Activated T-cell treated with anti-CD3 and anti-CD28 coated beads, Interleukin-2, amount 50 U/mL, for 72 hours (primary cell): ENCODE measurements around the gene PRLR. TPM values are rescaled to one million over a fixed set of nuclear protein-coding genes. Genes with fewer than 3 reads are reported as not detected.

Experiments
- ATAC-seq, 2 donors: fragments of 150-1000 bp; cut with Tn5 transposase; replicated peaks in 1 of 2; 2 replicates each; pipeline ENCODE4 v1.10.0; 2021; ENCODE audit warnings: moderate library complexity in 2 of 2, mild to moderate bottlenecking in 1 of 2
- DNase-seq, 2 donors: peaks; one replicate each; pipeline ENCODE4 v3.0.0; 2021 to 2022; ENCODE audit warnings: mixed read lengths in 1 of 2
- H3K27ac Mint-ChIP-seq: one replicate; pipeline ENCODE4 v1.8.0; 2022; ENCODE audit warnings: mild to moderate bottlenecking, moderate library complexity, mixed read lengths
- H3K27me3 Mint-ChIP-seq: one replicate; pipeline ENCODE4 v1.8.0; 2022; ENCODE audit warnings: low read depth, mixed read lengths
- H3K36me3 Mint-ChIP-seq, 2 donors: one replicate each; pipeline ENCODE4 v1.8.0; 2022; ENCODE audit warnings: mixed read lengths in 2 of 2, mild to moderate bottlenecking in 1 of 2; ENCODE audit not compliant: insufficient read depth in 2 of 2
- H3K4me1 Mint-ChIP-seq: one replicate; pipeline ENCODE4 v1.8.0; 2022; ENCODE audit warnings: low read depth, mixed read lengths
- H3K4me3 Mint-ChIP-seq, 2 donors: one replicate each; pipeline ENCODE4 v1.8.0; 2022; ENCODE audit warnings: mild to moderate bottlenecking in 2 of 2, mixed read lengths in 2 of 2, moderate library complexity in 2 of 2
- H3K9me3 Mint-ChIP-seq, 2 donors: one replicate each; pipeline ENCODE4 v1.8.0; 2022; ENCODE audit warnings: mixed read lengths in 2 of 2
- total RNA-seq, 2 donors: library from RNA; stranded (reverse); gene quantifications; one replicate each; pipeline ENCODE4 v1.2.3, GENCODE V29; 2022

PRLR gene
- total RNA-seq, 2 donors from 2014 or later, result 0.25 TPM; not detected in 1

GRCh38 chr5:35135239-35135700, 95.0 kb downstream of the PRLR start:
- H3K27me3 Mint-ChIP-seq, result peaks cover 64% of the 10 kb centered on the region
- peaks cover 20% of the 10 kb centered on the region for H3K4me1 Mint-ChIP-seq
- H3K9me3 Mint-ChIP-seq, result peaks cover 2 to 3% of the 10 kb centered on the region in 2 donors
- no peaks in the 10 kb centered on the region for H3K36me3 Mint-ChIP-seq
- no peak for ATAC-seq
- H3K4me3 Mint-ChIP-seq, result no peak overlapping the region
- no peak overlapping the region for H3K27ac Mint-ChIP-seq
- DNase-seq, result no peak

- Mint-ChIP-seq H3K27me3 (peaks cover 65% of the 10 kb centered on the region), H3K4me3 (no peak overlapping the region), H3K4me1 (peaks cover 28% of the 10 kb centered on the region), H3K27ac (no peak overlapping the region), H3K9me3 (peaks cover 2 to 3% of the 10 kb centered on the region in 2 donors), H3K36me3 (no peaks in the 10 kb centered on the region)
- no peak for ATAC-seq
- no peak for DNase-seq
Measured at GRCh38 chr5:35134278-35135030, 95.8 kb downstream of the PRLR start.

GRCh38 chr5:35133186-35133585, 97.1 kb downstream of the PRLR start:
- H3K27ac Mint-ChIP-seq, result no peak overlapping the region
- ATAC-seq (no peak), DNase-seq (no peak)
- H3K27me3 Mint-ChIP-seq, result peaks cover 66% of the 10 kb centered on the region
- no peak overlapping the region for H3K4me3 Mint-ChIP-seq
- no peaks in the 10 kb centered on the region for H3K36me3 Mint-ChIP-seq
- H3K4me1 Mint-ChIP-seq, result peaks cover 37% of the 10 kb centered on the region
- peaks cover 2 to 3% of the 10 kb centered on the region in 2 donors for H3K9me3 Mint-ChIP-seq

- peaks cover 70% of the 10 kb centered on the region for H3K27me3 Mint-ChIP-seq
- H3K27ac Mint-ChIP-seq, result no peak overlapping the region
- H3K9me3 Mint-ChIP-seq, result peaks cover 2 to 3% of the 10 kb centered on the region in 2 donors
Measured at GRCh38 chr5:35131723-35132122, 98.6 kb downstream of the PRLR start.

GRCh38 chr5:35129921-35130485, 100.3 kb downstream of the PRLR start:
- Mint-ChIP-seq H3K4me1 (peaks cover 24% of the 10 kb centered on the region), H3K36me3 (no peaks in the 10 kb centered on the region), H3K27ac (peak overlapping the region; percentile 41), H3K27me3 (peaks cover 73% of the 10 kb centered on the region), H3K9me3 (peaks cover 2 to 3% of the 10 kb centered on the region in 2 donors), H3K4me3 (peak overlapping the region; percentile 47 to 51)
- DNase-seq, result peak; percentile 69 to 81
- ATAC-seq, result peak; percentile 95 to 97

More at GRCh38 chr5:35131723-35132122, 98.6 kb downstream of the PRLR start:
- Mint-ChIP-seq H3K4me1 (peaks cover 36% of the 10 kb centered on the region), H3K4me3 (no peak overlapping the region), H3K36me3 (no peaks in the 10 kb centered on the region)
- ATAC-seq, result no peak
- DNase-seq, result no peak

GRCh38 chr5:35129276-35129675, 101.0 kb downstream of the PRLR start:
- Mint-ChIP-seq H3K27me3 (peaks cover 68% of the 10 kb centered on the region), H3K27ac (no peak overlapping the region), H3K4me1 (peaks cover 24% of the 10 kb centered on the region), H3K36me3 (no peaks in the 10 kb centered on the region), H3K4me3 (no peak overlapping the region), H3K9me3 (peaks cover 2 to 3% of the 10 kb centered on the region in 2 donors)
- no peak for DNase-seq
- no peak for ATAC-seq

- Mint-ChIP-seq H3K9me3 (peaks cover 2 to 3% of the 10 kb centered on the region in 2 donors), H3K27ac (no peak overlapping the region), H3K27me3 (peaks cover 64% of the 10 kb centered on the region), H3K4me3 (no peak overlapping the region), H3K36me3 (no peaks in the 10 kb centered on the region), H3K4me1 (peaks cover 24% of the 10 kb centered on the region)
- ATAC-seq, result no peak
- no peak for DNase-seq
Measured at GRCh38 chr5:35127006-35127405, 103.3 kb downstream of the PRLR start.

- DNase-seq, result no peak
Measured at GRCh38 chr5:35125746-35126145, 104.5 kb downstream of the PRLR start.

GRCh38 chr5:35124932-35125331, 105.4 kb downstream of the PRLR start:
- Mint-ChIP-seq H3K9me3 (no peaks in the 10 kb centered on the region), H3K4me3 (no peak overlapping the region), H3K27me3 (peaks cover 65% of the 10 kb centered on the region), H3K27ac (no peak overlapping the region), H3K4me1 (peaks cover 14% of the 10 kb centered on the region), H3K36me3 (no peaks in the 10 kb centered on the region)
- ATAC-seq (no peak), DNase-seq (no peak)

More at GRCh38 chr5:35125746-35126145, 104.5 kb downstream of the PRLR start:
- no peak for ATAC-seq
- peaks cover 22% of the 10 kb centered on the region for H3K4me1 Mint-ChIP-seq
- no peaks in the 10 kb centered on the region for H3K36me3 Mint-ChIP-seq
- peaks cover 2 to 3% of the 10 kb centered on the region in 2 donors for H3K9me3 Mint-ChIP-seq
- H3K4me3 Mint-ChIP-seq, result no peak overlapping the region
- no peak overlapping the region for H3K27ac Mint-ChIP-seq
- peaks cover 64% of the 10 kb centered on the region for H3K27me3 Mint-ChIP-seq

- no peak overlapping the region for H3K4me3 Mint-ChIP-seq
- no peaks in the 10 kb centered on the region for H3K36me3 Mint-ChIP-seq
- DNase-seq (no peak), ATAC-seq (no peak)
- no peaks in the 10 kb centered on the region for H3K9me3 Mint-ChIP-seq
- peaks cover 59% of the 10 kb centered on the region for H3K27me3 Mint-ChIP-seq
- peaks cover 2% of the 10 kb centered on the region for H3K4me1 Mint-ChIP-seq
- H3K27ac Mint-ChIP-seq, result no peak overlapping the region
Measured at GRCh38 chr5:35122819-35123218, 107.5 kb downstream of the PRLR start.

- H3K9me3 Mint-ChIP-seq, result no peaks in the 10 kb centered on the region
- no peak overlapping the region for H3K27ac Mint-ChIP-seq
- no peak overlapping the region for H3K4me3 Mint-ChIP-seq
- no peak for DNase-seq
- H3K27me3 Mint-ChIP-seq, result peaks cover 52% of the 10 kb centered on the region
- ATAC-seq, result no peak
- no peaks in the 10 kb centered on the region for H3K36me3 Mint-ChIP-seq
- H3K4me1 Mint-ChIP-seq, result peaks cover 7% of the 10 kb centered on the region
Measured at GRCh38 chr5:35120715-35121114, 109.6 kb downstream of the PRLR start.

- no peak overlapping the region for H3K27ac Mint-ChIP-seq
- ATAC-seq (peak; percentile 36 to 80), DNase-seq (no peak)
- peaks cover 7% of the 10 kb centered on the region for H3K4me1 Mint-ChIP-seq
- no peaks in the 10 kb centered on the region for H3K36me3 Mint-ChIP-seq
- peaks cover 0 to 2% of the 10 kb centered on the region in 2 donors for H3K9me3 Mint-ChIP-seq
- H3K4me3 Mint-ChIP-seq, result no peak overlapping the region
- H3K27me3 Mint-ChIP-seq, result peaks cover 70% of the 10 kb centered on the region
Measured at GRCh38 chr5:35117967-35118366, 112.3 kb downstream of the PRLR start.

- H3K27ac Mint-ChIP-seq, result no peak overlapping the region
- DNase-seq, result no peak
- H3K4me3 Mint-ChIP-seq, result no peak overlapping the region
- peaks cover 7% of the 10 kb centered on the region for H3K4me1 Mint-ChIP-seq
- peaks cover 61% of the 10 kb centered on the region for H3K27me3 Mint-ChIP-seq
- H3K36me3 Mint-ChIP-seq, result no peaks in the 10 kb centered on the region
- peaks cover 0 to 2% of the 10 kb centered on the region in 2 donors for H3K9me3 Mint-ChIP-seq
- no peak for ATAC-seq
Measured at GRCh38 chr5:35115920-35116319, 114.4 kb downstream of the PRLR start.
